Kidney epithelial cell (primary cell): ENCODE results near the gene LPIN3. TPM values are rescaled to one million over a fixed set of nuclear protein-coding genes. Genes with fewer than 3 reads are reported as not detected.

ENCODE experiments used
- DNase-seq: peaks from one replicate; pipeline ENCODE4 v3.0.0-alpha.2; 2010; ENCODE audit warnings: low read depth
- H3K27me3 ChIP-seq: 2 replicates; pipeline ENCODE4 v1.6.0; 2011; ENCODE audit warnings: low read length; ENCODE audit not compliant: control insufficient read depth, insufficient read depth
- H3K36me3 ChIP-seq: 2 replicates; pipeline ENCODE4 v1.5.1; 2011; ENCODE audit warnings: low read length; ENCODE audit not compliant: control insufficient read depth, insufficient read depth
- H3K4me3 ChIP-seq: 2 replicates; pipeline ENCODE4 v1.5.1; 2011; ENCODE audit warnings: low read depth, mild to moderate bottlenecking, control low read depth, low read length
- total RNA-seq: library from RNA; depleted of rRNA; stranded (reverse); fragments of >200 nt; gene quantifications from 2 replicates; pipeline ENCODE4 v1.2.3, GENCODE V29; 2015
- TF ChIP-seq, protein P1 (sequence below): IDR thresholded peaks from 2 replicates; pipeline ENCODE4 v1.5.1; 2011; ENCODE audit warnings: mild to moderate bottlenecking, moderate library complexity, low read length, control low read depth, inconsistent platforms; ENCODE audit not compliant: insufficient read depth, poor library complexity, severe bottlenecking

The LPIN3 gene
- total RNA-seq, 1 donor from 2014 or later: 14.7 TPM

DNA sequence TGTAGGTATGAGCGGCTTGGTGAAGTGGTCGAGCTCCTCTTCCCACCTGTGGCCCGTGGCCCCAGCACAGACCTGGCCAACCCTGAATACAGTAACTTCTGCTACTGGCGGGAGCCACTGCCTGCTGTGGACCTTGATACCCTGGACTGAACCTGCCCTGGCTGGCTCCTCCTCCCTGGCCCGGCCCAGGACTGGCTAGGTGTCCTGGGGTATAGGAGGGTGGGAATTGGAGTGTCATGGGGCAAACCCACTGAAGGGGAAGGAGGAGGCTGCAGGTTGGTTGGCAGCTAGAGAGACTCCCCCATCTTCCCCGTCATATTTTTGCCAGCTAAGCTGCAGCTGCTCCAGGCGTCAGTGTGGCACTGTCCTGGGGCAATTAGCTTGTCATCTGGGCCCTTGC lies 18.1 kb downstream of the LPIN3 start:
- no peak for DNase-seq
- TF ChIP-seq, protein P1, sequence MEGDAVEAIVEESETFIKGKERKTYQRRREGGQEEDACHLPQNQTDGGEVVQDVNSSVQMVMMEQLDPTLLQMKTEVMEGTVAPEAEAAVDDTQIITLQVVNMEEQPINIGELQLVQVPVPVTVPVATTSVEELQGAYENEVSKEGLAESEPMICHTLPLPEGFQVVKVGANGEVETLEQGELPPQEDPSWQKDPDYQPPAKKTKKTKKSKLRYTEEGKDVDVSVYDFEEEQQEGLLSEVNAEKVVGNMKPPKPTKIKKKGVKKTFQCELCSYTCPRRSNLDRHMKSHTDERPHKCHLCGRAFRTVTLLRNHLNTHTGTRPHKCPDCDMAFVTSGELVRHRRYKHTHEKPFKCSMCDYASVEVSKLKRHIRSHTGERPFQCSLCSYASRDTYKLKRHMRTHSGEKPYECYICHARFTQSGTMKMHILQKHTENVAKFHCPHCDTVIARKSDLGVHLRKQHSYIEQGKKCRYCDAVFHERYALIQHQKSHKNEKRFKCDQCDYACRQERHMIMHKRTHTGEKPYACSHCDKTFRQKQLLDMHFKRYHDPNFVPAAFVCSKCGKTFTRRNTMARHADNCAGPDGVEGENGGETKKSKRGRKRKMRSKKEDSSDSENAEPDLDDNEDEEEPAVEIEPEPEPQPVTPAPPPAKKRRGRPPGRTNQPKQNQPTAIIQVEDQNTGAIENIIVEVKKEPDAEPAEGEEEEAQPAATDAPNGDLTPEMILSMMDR: no peak

DNA sequence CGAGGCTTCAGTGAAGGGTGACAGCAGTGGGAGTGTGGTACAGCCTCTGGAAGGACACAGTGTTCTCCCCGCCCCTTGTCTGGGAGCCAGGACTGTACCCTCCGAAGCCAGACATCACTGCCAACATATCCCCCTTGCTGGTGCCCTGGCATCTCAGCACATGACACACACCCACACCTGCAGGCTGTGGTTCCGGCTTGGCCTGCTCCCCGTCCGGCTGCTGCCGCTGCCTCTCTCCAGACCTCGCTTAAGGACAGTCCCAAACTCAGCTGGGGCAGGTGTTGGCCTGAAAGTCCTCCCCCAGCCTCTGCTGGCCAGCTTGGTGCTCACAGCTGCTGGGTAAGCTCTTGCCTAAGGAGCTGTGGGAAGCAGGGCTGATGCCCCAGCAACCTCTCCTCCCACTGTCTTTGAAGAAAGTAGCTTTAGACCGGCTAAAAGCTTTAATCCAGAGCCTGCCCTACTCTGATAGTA lies 19.0 kb downstream of the LPIN3 start:
- TF ChIP-seq, protein P1: no peak
- H3K27me3 ChIP-seq: peaks cover 15% of the 10 kb centered on the region
- no peak overlapping the region for H3K4me3 ChIP-seq
- DNase-seq: no peak
- peaks cover 1% of the 10 kb centered on the region for H3K36me3 ChIP-seq

More for the DNA sequence above, 18.1 kb downstream of the LPIN3 start:
- Histone ChIP-seq H3K4me3 (no peak overlapping the region), H3K36me3 (peaks cover 1% of the 10 kb centered on the region), H3K27me3 (peaks cover 6% of the 10 kb centered on the region)

DNA sequence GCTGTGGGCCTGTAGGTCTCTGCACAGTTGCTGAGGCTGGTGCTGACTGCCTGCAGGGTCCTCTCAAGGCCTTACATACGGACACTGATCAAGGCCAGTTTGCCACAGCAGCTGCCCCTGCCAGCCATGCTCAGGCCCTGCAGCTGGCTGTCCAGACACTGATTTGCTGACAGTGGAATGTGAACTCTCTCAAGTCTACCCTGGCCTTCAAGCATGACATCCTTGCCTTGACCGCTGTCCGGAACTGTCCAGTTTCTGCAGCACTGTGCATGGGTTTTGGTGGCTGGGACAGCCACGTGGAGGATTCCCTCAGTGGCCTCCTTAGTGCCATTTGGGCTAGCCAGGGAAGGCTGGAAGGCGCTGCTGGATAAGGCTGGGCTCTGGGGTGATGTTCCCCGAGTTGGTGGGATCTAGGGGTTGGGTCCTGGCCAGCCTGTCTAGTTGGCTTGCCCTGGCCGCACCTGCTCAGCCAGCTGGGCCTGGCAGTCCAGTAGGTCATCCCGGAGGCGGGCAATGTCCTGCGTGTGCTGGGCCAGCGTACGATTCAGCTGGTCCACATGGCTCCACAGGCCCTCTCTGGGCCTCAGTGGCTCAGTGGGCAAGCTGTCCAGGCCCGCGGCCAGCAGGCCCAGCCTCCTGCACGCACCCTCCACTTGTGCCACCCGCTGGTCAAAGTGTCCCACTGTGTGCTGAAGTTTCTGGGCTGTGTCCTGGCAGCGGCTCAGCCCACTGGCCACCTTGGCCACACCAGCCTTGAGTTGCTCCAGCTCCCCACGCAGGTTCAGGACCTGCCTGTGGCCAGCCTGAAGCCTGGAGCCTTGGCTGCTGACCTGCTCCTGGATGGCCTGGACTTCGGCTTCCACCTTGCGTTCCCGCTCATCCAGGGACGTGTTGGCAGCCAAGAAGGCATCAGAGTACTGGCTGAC lies 20.5 kb downstream of the LPIN3 start:
- no peak overlapping the region for H3K4me3 ChIP-seq
- no peak for DNase-seq
- TF ChIP-seq, protein P1: no peak

DNA sequence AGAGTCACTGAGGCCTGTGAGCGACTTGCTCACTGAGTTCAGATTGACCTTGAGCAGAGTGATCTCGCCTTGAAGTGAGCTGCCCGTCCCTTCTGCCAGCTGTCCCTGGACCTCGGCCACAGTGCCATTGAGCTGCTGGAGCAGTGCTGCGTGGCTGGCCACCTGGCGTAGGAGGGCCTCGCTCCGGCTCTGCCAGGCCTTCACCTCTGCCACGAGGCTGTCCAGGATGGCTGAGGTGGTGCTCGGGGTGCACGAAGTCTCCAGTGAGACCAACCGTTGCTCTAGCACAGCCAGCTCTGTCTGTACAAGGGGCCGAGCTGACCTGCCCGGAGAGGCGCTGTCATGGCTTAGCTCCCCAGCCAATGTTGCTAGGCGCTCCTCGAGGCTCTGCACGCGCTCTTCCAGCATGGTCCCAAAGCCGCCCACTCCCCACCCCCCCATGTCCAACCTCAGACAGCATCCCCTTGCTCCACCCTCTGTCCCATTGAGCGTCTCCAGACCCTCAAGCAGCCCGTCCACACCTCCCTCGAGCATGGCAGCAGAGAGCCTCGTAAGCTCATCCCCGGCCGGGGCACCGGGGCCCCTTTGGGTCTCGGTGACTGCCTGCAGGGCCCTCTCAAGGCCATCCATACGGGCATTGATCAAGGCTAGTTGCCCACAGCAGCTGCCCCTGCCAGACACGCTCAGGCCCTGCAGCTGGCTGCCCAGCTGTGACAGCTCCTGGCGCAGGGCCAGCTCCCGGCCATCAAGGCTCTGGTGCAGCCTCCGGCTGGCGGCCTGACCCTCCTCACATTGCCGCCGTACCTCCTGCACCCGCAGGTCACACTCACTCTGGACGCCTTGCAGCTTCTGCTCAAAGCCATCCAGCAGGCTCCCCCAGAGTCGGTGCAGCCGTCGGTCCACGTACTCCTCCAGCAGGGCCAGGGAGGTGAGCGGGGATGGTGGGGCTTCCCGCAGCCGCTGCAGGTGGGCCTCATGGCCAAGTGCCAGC lies 21.4 kb downstream of the LPIN3 start:
- Histone ChIP-seq H3K4me3 (no peak overlapping the region), H3K27me3 (peaks cover 35% of the 10 kb centered on the region), H3K36me3 (peaks cover 1% of the 10 kb centered on the region)
- TF ChIP-seq, protein P1: no peak
- DNase-seq: no peak

More for the DNA sequence above, 20.5 kb downstream of the LPIN3 start:
- Histone ChIP-seq H3K36me3 (peaks cover 1% of the 10 kb centered on the region), H3K27me3 (peaks cover 30% of the 10 kb centered on the region)

DNA sequence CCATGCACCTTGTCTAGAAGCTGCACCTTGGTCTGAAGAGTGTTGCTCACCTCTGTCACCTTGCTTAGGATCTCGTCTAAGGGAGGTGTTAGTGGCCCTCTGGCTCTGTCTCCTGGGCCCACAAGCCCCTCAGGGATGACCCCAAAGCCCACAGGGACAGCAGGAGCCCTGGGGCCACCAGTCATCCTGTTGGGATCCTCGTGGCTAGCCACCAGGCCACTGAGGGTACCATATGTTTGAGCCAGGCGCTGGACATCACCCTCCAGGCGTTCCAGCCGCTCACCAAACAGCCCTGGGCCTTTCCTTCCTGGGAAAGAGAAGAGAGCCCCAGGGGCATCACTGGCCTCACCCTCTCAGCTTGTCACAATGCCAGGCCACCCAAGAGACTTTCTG lies 22.1 kb downstream of the LPIN3 start:
- peaks cover 1% of the 10 kb centered on the region for H3K36me3 ChIP-seq
- TF ChIP-seq, protein P1: no peak
- no peak overlapping the region for H3K4me3 ChIP-seq
- H3K27me3 ChIP-seq: peaks cover 42% of the 10 kb centered on the region
- no peak for DNase-seq
